ENCODE data around the gene SFN. TPM values are rescaled to one million over a fixed set of nuclear protein-coding genes. Genes with fewer than 3 reads are reported as not detected.

Gene SFN
- total RNA-seq: 1 to 10 TPM in 2 of 4 donors, not detected in 2; 1.1 to 2.2 TPM
- polyA plus RNA-seq: 100 to 1,000 TPM; 209 to 729 (median 212) TPM

GRCh38 chr1:26862781-26863684, at the start of gene SFN:
TSS of gene SFN (plus strand) at chr1:26863149. CDS start at chr1:26863213, 64 bp downstream.
- intact Hi-C loops (cut with DNase I): loop anchor here (10.0 kb wide), 1 partner anchor 168 kb away; the partner anchor contains the start of gene ARID1A
- H3K36me3 ChIP-seq: no peaks in the 10 kb centered on the region
- WGBS, 2 donors: 21 to 71% methylated on average over 37 of the region's 37 CpGs
- H3K4me3 ChIP-seq: peak within 1 kb of the TSS in 3 of 4 donors; percentile 52 to 64 (median 56)
- H3K4me1 ChIP-seq: peaks cover 0 to 28% (median 22%) of the 10 kb centered on the region in 4 donors
- no peaks in the 10 kb centered on the region for H3K9me3 ChIP-seq
- no peak for DNase-seq
- no peaks in the 10 kb centered on the region for H3K27me3 ChIP-seq
- TF ChIP-seq POLR2A (IDR thresholded peaks at IDR 0.05) (peak in 1 of 2 donors; percentile 90), POLR2AphosphoS5 (IDR thresholded peaks at IDR 0.05) (peak in 1 of 4 donors; percentile 59), EP300 (IDR thresholded peaks at IDR 0.05) (no peak)
- TF ChIP-seq, protein P1, sequence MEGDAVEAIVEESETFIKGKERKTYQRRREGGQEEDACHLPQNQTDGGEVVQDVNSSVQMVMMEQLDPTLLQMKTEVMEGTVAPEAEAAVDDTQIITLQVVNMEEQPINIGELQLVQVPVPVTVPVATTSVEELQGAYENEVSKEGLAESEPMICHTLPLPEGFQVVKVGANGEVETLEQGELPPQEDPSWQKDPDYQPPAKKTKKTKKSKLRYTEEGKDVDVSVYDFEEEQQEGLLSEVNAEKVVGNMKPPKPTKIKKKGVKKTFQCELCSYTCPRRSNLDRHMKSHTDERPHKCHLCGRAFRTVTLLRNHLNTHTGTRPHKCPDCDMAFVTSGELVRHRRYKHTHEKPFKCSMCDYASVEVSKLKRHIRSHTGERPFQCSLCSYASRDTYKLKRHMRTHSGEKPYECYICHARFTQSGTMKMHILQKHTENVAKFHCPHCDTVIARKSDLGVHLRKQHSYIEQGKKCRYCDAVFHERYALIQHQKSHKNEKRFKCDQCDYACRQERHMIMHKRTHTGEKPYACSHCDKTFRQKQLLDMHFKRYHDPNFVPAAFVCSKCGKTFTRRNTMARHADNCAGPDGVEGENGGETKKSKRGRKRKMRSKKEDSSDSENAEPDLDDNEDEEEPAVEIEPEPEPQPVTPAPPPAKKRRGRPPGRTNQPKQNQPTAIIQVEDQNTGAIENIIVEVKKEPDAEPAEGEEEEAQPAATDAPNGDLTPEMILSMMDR (IDR thresholded peaks at IDR 0.05): peak in 1 of 4 experiments; percentile 42
- H3K27ac ChIP-seq: peak within 1 kb of the TSS; percentile 89 to 98 (median 96)

- intact Hi-C loops (cut with DNase I): no loop called here
- 95 to 96% methylated on average over 2 of the region's 2 CpGs for WGBS, 2 donors
These were observed 48.6 kb upstream of the SFN start for GRCh38 chr1:26814377-26814776.

GRCh38 chr1:26814893-26815292, 48.1 kb upstream of the SFN start:
- H3K4me1 ChIP-seq: peaks cover 0 to 3% (median 0%) of the 10 kb centered on the region in 4 donors
- no peaks in the 10 kb centered on the region for H3K9me3 ChIP-seq
- TF ChIP-seq POLR2AphosphoS5 (IDR thresholded peaks at IDR 0.05) (no peak), POLR2A (IDR thresholded peaks at IDR 0.05) (no peak), EP300 (IDR thresholded peaks at IDR 0.05) (no peak)
- TF ChIP-seq, protein P1 (IDR thresholded peaks at IDR 0.05): no peak
- no peaks in the 10 kb centered on the region for H3K36me3 ChIP-seq
- H3K27me3 ChIP-seq: no peaks in the 10 kb centered on the region
- H3K27ac ChIP-seq: no peak overlapping the region
- intact Hi-C loops (cut with DNase I): no loop called here
- DNase-seq: no peak
- no peak overlapping the region for H3K4me3 ChIP-seq
- 92 to 93% methylated on average over 3 of the region's 3 CpGs for WGBS, 2 donors

More at GRCh38 chr1:26814377-26814776, 48.6 kb upstream of the SFN start:
- Histone ChIP-seq H3K9me3 (no peaks in the 10 kb centered on the region), H3K4me3 (no peak overlapping the region), H3K4me1 (peaks cover 0 to 3% (median 0%) of the 10 kb centered on the region in 4 donors), H3K27me3 (no peaks in the 10 kb centered on the region), H3K27ac (no peak overlapping the region), H3K36me3 (no peaks in the 10 kb centered on the region)
- DNase-seq: no peak
- no peak for TF ChIP-seq POLR2AphosphoS5 (IDR thresholded peaks at IDR 0.05)

DNA sequence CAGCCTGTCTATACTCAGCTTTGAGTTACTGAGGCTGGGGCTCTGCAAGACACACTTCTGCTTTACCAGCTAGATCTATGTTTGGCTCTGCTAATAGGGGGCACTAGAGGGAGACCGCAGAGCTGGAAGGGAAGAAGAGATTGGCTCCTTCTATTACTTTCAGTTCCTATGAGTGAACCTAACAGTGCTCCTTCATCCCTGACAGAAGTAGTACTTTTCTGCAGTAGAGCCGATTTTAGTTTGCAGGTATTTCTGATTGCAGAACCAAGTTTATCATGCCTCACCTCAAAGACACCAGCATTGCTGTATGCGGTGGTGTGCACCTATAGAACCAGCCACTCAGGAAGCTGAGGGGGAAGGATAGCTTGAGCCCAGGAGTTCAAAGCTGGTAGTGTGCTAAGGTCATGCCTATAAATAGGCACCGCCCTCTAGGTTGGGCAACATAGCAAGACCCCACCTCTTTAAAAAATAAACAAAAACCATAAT, 42.1 kb upstream of the SFN start:
- Histone ChIP-seq H3K27ac (no peak overlapping the region), H3K4me1 (peaks cover 0 to 5% (median 3%) of the 10 kb centered on the region in 4 donors), H3K9me3 (no peaks in the 10 kb centered on the region), H3K4me3 (no peak overlapping the region), H3K36me3 (no peaks in the 10 kb centered on the region), H3K27me3 (no peaks in the 10 kb centered on the region)
- WGBS, 2 donors: 20 to 37% methylated on average over 4 of the region's 4 CpGs
- intact Hi-C loops (cut with DNase I): no loop called here
- TF ChIP-seq, protein P1 (IDR thresholded peaks at IDR 0.05): no peak
- TF ChIP-seq POLR2AphosphoS5 (IDR thresholded peaks at IDR 0.05): no peak
- TF ChIP-seq EP300 (IDR thresholded peaks at IDR 0.05): no peak
- TF ChIP-seq POLR2A (IDR thresholded peaks at IDR 0.05): no peak
- no peak for DNase-seq

GRCh38 chr1:26822737-26823395, 40.1 kb upstream of the SFN start:
- TF ChIP-seq EP300 (IDR thresholded peaks at IDR 0.05) (no peak), POLR2A (IDR thresholded peaks at IDR 0.05) (no peak), POLR2AphosphoS5 (IDR thresholded peaks at IDR 0.05) (no peak)
- TF ChIP-seq, protein P1 (IDR thresholded peaks at IDR 0.05): no peak
- Histone ChIP-seq H3K27ac (no peak overlapping the region), H3K36me3 (no peaks in the 10 kb centered on the region), H3K9me3 (no peaks in the 10 kb centered on the region), H3K4me3 (no peak overlapping the region), H3K27me3 (no peaks in the 10 kb centered on the region), H3K4me1 (peaks cover 0 to 17% (median 16%) of the 10 kb centered on the region in 4 donors)
- 94 to 96% methylated on average over 4 of the region's 4 CpGs for WGBS, 2 donors
- no peak for DNase-seq
- intact Hi-C loops (cut with DNase I): no loop called here

Measured in sigmoid colon (tissue), 7 donors.